Measurements from ENCODE around the gene KIAA1614.
A peak's percentile ranks its signal among the peaks of the same experiment; 100 is the strongest.

Gene KIAA1614

GRCh38 chr1:180912801-180913565 is at the start of gene KIAA1614:
TSS of gene KIAA1614 (plus strand) at chr1:180912897. CDS start at chr1:180913244, 347 bp downstream.
- peak; percentile 74 for DNase-seq (ENCODE audit: low spot score)

- peak; percentile 18 for DNase-seq (ENCODE audit: low spot score)
These were observed 49.4 kb upstream of the KIAA1614 start for GRCh38 chr1:180863158-180863775.

- peak; percentile 32 for DNase-seq (ENCODE audit: low spot score)
These were observed 30.7 kb upstream of the KIAA1614 start for GRCh38 chr1:180881806-180882509.

GRCh38 chr1:180884588-180885300 is 28.0 kb upstream of the KIAA1614 start:
- DNase-seq (ENCODE audit: low spot score): no peak

- no peak for DNase-seq (ENCODE audit: low spot score)
These were observed 26.4 kb upstream of the KIAA1614 start for GRCh38 chr1:180886338-180886737.

GRCh38 chr1:180887841-180888240 is 24.9 kb upstream of the KIAA1614 start:
- DNase-seq (ENCODE audit: low spot score): no peak

GRCh38 chr1:180888870-180889269 is 23.8 kb upstream of the KIAA1614 start:
- no peak for DNase-seq (ENCODE audit: low spot score)

GRCh38 chr1:180889325-180889724 is 23.4 kb upstream of the KIAA1614 start:
- no peak for DNase-seq (ENCODE audit: low spot score)

GRCh38 chr1:180892272-180892671 is 20.4 kb upstream of the KIAA1614 start:
- no peak for DNase-seq (ENCODE audit: low spot score)

- DNase-seq (ENCODE audit: low spot score): no peak
These were observed 20.0 kb upstream of the KIAA1614 start for GRCh38 chr1:180892675-180893074.

GRCh38 chr1:180893614-180894013 is 19.1 kb upstream of the KIAA1614 start:
- DNase-seq (ENCODE audit: low spot score): no peak

- no peak for DNase-seq (ENCODE audit: low spot score)
These were observed 16.5 kb upstream of the KIAA1614 start for GRCh38 chr1:180896161-180896560.

GRCh38 chr1:180898441-180899219 is 14.1 kb upstream of the KIAA1614 start:
- no peak for DNase-seq (ENCODE audit: low spot score)

- DNase-seq (ENCODE audit: low spot score): no peak
These were observed 13.4 kb upstream of the KIAA1614 start for GRCh38 chr1:180899262-180899661.

GRCh38 chr1:180901076-180901990 is 11.4 kb upstream of the KIAA1614 start:
- no peak for DNase-seq (ENCODE audit: low spot score)

GRCh38 chr1:180902541-180902940 is 10.2 kb upstream of the KIAA1614 start:
- DNase-seq (ENCODE audit: low spot score): no peak

- DNase-seq (ENCODE audit: low spot score): no peak
These were observed 6.8 kb upstream of the KIAA1614 start for GRCh38 chr1:180905927-180906326.

- DNase-seq (ENCODE audit: low spot score): no peak
These were observed 6.2 kb upstream of the KIAA1614 start for GRCh38 chr1:180906511-180906910.

GRCh38 chr1:180907313-180908055 is 5.2 kb upstream of the KIAA1614 start:
- DNase-seq (ENCODE audit: low spot score): no peak

Measured in hepatic stellate cell (primary cell).